Tibial nerve (tissue), 4 donors: Measurements from ENCODE around the gene GDA.

Experiments used
- CTCF ChIP-seq, 5 experiments: fragments of 200-600 bp in 3 of 5; fragments of 450-650 bp in 2 of 5; sonication (generic) in 3 of 5; IDR thresholded peaks; one replicate each; pipeline ENCODE4 v1.5.1; 2016 to 2019; ENCODE audit warnings: antibody characterized with exemption in 5 of 5, mild to moderate bottlenecking in 3 of 5, moderate library complexity in 2 of 5
- EP300 ChIP-seq, 2 donors: sonication (generic); formaldehyde crosslinking; IDR thresholded peaks; one replicate each; pipeline ENCODE4 v1.6.1; 2017; ENCODE audit warnings: antibody characterized with exemption in 2 of 2, mild to moderate bottlenecking in 1 of 2

- TF ChIP-seq EP300 (IDR thresholded peaks at IDR 0.05) (no peak), CTCF (IDR thresholded peaks at IDR 0.05) (no peak)
Observed at GRCh38 chr9:72200452-72200851, 51.2 kb downstream of the GDA start.
